HG02571 (cell line): ENCODE results near the gene METRN.
"Not testable (repeated sequence)": the region's sequence is repeated elsewhere in the genome, so short reads cannot be mapped to it uniquely, and the experiment has no call there.

ENCODE experiments used
- ATAC-seq: cut with Tn5 transposase; IDR thresholded peaks from one replicate; pipeline ENCODE4 v1.9.1; 2021; ENCODE audit warnings: mild to moderate bottlenecking, moderate library complexity; ENCODE audit not compliant: unreplicated experiment

The METRN gene

DNA sequence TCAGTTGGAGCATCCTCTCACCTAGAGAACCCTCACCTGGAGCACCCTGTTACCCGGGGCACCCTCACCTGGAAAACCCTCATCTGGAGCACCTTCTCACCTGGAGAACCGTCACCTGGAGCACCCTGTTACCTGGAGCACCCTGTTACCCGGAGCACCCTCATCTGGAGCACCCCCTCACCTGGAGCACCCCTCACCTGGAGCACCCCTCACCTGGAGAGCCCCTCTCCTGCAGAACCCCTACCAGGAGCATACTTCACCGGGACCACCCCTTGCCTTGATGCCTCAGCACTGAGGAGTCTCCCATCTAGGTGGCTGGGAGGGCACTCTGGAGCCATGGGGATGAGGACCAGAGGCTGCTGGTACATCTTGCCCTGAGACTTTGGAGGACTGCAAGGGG, 6.0 kb upstream of the METRN start:
- no peak for ATAC-seq

DNA sequence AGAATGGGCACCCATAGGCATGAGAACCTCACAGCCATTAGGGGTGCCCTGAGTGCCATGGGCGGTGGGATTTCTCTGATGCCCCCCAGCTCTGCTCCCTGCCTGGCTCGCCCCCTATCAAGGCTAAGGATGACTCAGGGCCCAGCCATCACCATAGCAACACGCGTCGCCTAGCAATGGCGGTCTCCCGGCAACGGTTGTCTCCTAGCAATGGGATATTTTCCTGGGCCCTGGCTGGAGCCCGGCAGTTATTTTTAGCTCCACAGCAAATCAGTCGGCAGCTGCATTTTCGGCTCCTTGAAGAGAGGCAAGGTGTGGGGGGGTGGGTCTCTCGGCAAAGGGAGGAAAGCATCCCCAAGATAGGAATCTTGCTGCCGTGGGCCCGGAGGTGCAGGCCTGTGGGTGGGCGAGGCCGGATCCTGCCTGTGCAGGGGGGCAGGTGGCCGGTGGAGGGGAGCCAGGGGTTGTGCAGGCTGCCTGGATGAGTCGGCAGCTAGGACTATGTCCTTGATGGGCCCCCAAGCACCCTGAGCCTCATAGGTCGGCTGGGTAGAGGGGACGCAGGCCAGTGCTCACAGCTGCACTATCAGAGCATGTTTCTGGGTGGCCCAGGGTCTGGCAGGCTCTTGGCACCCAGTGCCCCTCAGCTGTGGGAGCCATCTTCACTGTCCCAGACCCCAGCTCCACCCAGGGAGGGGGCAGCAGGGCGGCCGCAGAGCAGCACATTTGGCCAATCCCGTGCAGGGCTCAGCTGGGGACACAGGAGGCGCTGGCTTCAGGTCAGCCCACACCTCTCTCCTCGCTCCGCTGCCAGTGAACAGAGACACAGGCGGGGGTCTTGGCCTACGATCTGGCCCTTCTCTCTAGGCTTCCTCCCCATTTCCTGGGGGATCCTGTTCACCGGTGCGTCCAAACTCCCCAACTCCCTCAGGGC, 5.1 kb upstream of the METRN start:
- no peak for ATAC-seq

DNA sequence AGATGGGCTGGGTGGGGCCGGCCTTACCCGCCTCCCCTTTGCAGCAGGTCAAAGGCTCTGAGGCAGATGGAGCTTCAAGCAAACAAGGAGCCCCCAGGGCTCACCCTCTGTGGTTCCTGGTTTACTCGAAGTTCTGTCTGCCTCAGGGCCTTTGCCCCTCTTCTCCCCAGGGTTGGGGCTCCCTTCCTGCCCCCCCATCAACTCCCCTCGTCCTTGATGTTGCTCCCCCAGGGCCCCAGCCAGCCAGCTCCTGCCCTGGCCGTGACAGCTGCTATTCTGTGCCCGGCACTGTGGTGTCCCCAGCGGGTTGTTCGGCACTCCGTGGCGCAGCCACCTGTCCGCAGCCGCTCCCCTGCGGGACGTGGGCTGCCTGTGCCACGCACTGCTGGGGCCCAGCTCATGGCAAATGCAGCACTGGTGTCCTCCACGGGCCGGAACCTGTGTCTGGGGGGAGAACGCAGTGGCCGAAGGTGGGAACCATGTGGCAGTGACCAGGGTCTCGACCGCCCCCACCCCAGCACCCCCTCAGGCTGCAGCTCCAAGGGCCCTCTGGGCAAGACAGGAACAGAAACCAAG, 4.3 kb upstream of the METRN start:
- ATAC-seq = no peak

DNA sequence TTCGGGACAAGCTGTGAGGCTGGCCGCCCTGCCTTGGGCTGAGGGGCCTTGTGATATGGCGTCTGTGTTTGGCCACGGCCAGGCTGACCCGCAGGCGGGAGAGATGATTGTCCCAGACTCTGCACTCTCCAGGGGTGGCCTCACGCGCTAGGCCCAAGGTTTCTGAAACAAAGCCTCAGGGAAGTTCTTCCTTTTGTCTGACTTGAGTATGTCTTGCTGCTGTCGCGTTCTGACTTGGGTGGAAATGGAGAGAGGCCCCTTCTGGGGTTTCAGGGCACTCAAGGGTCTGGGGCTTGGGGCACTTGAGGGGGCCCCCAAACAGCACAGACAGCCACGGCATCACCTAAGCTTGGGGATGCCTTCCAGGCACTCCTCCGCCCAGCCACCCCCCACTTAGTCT, 3.8 kb upstream of the METRN start:
- no peak for ATAC-seq

DNA sequence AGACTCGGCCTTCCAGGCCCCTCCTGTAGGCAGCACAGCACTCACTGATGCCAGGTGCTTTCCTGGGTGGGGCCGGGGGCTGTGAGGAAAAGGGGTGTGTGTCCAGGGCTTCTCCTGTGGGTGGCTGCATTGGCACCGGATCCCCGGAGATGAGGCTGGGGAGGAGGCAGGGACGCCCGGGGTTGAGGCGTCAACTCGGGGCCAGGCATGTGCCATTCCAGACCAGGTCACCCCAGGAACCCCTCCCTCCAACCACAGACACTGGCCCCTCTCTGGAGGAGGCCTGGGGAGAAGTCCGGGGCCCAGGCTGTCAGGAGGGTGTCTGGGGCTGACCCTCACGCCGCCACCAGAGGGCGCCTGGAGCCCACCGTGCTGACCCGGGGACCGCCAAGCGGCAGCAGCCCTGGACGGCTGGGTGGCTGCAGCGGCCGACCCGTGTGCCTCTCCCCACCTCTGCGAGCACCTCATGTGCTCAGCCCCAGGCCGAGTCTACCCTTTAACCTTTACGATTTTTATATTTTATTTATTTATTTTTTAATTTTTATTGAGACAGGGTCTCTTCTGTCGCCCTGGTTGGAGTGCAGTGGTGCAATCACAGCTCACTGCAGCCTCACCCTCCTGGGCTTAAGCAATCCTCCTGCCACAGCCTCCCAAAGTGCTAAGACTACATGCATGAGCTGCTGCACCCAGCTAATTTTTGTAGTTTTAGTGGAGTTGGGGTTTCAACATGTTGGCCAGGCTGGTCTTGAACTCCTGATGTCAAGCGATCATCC, 3.2 kb upstream of the METRN start:
- ATAC-seq = no peak

DNA sequence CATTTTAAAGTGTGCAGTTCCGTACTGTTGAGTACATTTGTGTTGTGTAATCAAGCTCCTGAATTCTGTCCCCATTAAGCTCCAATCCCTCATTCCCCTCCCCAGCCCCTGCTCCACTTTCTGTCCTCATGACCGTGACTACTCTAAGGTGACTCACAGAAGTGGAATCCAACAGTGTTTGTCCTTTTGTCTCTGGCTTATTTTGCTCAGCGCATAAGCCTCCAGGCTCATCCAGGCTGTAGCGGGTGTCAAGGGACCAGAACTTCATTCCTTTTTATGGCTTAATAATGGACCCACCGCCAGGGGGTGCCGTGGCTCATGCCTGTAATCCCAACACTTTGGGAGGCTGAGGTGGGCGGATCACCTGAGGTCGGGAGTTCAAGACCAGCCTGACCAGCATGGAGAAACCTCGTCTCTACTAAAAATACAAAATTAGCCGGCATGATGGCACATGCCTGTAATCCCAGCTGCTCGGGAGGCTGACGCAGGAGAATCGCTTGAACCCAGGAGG, 2.1 kb upstream of the METRN start:
- ATAC-seq = not testable (repeated sequence)

DNA sequence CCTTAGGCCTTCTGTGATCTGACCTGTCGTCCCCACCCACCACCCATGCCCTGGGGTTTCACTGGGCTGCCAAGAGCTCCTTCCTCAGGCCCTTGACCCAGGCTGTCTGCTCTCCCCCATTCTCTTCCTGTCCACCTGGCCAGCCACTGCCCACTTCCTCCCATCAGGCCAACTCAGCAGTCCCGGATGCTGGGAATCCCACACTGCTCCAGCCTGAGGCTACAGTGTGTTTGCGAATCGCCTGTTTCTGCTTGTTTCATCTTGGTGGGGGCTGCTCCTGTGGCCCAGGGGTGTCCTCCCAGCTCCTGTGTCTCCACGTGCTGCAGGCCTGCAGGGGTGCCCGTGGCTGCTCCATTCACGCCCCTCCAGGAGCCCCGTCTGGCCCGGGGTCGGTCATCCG, 839 bp upstream of the METRN start:
- ATAC-seq = no peak

DNA sequence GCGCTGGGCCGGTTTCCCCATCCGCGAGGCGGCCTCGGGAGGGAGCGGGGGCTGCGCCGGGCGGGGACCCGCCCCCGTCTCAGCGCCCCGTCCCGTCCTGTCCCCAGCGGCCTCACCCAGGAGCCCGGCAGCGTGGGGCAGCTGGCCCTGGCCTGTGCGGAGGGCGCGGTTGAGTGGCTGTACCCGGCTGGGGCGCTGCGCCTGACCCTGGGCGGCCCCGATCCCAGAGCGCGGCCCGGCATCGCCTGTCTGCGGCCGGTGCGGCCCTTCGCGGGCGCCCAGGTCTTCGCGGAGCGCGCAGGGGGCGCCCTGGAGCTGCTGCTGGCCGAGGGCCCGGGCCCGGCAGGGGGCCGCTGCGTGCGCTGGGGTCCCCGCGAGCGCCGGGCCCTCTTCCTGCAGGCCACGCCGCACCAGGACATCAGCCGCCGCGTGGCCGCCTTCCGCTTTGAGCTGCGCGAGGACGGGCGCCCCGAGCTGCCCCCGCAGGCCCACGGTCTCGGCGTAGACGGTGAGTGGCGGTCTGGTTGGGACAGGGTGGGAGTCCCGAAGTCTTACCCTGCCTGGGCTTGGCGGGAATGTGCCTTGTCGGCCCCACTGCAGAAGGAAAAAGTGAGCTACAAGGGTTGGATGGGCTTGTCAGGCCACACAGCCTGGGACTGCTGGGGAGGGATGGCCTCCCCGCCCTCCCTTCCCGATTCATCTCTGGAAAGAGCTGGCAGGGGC, 720 bp downstream of the METRN start:
- ATAC-seq = no peak

DNA sequence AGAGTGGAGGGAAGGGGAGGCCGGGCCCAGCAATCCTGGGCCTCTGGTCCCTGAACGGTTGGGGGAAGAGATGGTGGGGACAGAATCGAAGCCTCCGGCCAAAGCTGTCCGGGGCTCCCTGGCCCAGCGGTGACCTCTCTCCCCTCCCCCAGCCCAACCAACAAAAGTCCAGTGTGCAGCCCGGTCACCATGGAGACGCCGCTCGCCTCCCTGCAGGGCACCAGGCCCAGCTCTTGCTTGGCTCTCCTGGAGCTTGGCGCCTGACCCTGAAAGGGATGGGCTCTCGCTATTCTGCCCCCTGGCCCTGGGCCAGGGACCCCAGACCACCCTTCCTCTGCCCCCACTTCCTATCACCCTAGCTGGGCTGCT, 1.3 kb downstream of the METRN start:
- no peak for ATAC-seq

DNA sequence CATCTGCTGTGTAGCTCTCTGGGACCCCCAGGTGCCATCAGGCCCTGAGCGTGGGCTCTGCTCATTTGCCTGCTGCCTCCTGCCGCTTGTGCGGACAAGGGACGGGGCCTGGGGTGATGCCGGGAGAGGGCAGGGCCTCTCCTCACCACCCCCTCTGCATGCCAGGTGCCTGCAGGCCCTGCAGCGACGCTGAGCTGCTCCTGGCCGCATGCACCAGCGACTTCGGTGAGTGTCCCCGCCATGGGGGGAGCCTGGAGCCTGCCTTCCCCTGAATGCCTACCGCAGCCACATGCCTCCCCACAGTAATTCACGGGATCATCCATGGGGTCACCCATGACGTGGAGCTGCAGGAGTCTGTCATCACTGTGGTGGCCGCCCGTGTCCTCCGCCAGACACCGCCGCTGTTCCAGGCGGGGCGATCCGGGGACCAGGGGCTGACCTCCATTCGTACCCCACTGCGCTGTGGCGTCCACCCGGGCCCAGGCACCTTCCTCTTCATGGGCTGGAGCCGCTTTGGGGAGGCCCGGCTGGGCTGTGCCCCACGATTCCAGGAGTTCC, 1.9 kb downstream of the METRN start:
- no peak for ATAC-seq

DNA sequence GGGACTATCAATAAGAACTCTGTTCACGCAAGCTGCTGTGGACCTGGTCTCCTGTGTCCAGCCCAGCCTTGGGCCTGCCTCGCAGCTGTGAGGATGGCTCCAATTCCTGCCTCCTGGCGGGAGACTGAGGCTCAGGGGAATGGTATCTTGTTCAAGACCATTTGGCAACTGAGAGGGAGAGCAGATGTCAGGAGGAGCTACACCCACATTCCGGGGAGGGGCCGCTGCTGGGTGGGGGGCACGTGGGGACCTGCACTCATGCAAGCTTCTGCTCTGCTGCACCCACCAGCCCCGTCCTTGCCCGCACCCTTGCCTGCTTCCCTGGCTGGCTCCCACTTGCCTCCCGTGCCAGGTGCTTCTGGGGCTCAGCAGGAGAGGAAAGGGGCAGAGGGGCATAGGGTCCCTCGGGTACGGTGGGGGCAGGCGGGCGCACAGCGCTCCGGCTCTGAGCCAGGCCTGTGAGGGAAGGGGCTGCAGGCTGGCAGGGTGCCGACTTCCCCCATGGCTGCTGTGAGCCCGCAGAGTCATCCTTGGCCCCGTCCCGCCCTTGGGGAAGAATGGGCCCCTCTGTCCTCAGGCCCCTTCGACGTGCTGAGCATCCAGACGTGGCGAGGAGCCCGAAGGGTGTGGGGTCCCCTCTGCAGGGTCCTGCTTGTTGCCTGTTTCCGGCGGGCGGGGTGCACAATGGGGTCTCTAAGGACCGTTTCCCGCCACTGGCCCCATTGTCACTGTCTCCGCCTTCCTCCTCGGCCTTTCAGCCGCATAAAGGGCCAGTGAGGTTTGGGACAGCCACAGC, 2.7 kb downstream of the METRN start:
- ATAC-seq = no peak

DNA sequence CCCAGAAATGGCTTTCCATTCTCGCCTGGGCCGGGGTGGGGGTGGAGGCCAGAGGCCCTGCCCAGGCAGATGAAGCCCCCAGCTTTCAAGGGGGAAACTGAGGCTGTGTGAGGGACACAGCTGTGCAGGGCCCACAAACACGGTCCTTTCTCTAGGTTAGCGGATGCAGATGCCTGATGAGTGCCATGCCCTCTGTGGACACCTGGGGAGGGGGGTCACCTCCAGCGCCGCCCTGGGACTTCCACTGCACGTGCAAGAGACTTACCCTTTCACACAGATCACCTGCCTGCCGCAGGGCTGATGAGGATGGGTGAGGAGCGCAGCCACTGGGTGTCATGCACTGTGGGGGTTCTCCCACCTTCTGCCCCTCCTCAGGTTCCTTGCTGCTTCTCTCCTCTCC, 3.5 kb downstream of the METRN start:
- ATAC-seq = no peak

DNA sequence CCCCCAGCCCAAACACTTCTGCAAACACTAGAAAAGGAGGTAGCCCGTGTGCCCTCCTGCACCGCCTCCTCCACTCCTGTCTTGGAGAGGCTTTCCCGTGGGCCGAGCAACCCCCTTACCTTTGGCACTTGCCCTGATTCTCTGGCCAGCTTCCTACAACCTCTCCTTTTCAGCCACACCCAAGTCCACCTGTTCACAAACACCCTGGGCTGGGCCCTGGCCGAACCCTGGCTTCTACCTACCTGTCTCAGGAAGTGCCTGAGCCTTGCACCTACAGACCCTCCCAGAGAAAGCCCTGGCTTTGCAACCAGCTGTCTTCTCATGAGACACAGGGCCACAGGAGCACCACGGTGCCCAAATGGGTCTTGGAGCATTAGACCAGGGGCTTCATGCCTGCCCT, 4.0 kb downstream of the METRN start:
- no peak for ATAC-seq

DNA sequence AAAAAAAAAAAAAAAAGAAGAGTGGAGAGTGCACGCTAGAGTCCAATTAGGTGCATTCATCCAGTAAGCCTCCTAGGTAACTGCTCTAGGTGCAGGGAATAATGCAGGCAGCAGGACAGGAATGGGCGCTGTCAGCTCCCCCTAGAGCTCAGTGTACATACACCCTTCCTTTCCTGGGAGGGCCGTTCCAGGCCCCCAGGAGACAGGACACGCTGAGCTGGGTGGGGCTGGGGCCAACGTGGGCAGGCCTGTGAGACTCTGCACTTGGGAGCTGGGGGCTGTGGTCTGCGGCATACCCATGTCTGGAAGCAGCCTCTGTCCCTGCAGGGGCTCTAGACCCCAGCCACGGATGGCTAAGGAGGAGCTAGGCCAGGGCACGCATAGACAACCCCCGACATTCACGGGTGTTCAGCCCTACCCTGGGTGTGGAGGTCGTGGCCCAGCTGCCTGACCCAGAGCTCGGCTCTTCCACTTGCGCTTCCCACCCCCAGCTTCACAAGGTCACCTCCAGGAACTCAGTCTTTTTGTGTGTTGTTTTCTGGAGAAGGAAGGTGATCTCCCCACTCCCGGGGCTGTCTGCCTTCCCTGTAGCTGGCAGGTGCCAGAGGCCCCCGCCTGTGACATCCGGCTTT, 5.0 kb downstream of the METRN start:
- no peak for ATAC-seq

DNA sequence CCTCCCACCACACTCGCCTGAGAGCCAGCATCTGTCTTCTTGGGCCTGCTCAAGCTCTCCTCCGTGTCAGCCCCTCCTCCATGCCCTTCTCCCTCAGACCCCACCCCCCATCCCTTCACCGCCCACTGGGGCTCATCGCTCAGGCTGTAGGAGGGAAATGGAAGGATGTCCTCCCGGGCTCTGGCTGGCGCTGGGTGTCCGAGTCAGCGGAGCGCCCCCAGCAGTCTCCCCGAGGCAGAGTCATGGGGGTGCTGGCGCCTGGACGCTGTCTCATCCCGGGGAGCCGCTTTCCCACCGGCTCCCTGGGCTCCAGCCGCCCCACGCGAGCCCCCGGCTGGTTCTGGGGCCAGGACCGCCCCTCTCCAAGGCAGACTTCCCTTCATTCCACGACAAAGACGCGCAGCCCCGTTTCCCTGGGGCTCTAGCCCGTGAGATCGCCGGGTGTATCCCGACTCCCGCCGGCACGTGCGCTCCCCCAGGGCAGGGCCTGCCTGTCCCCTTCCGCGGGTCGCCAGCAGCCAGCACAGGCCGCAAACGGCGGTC, 5.6 kb downstream of the METRN start:
- peak; percentile 5 for ATAC-seq

DNA sequence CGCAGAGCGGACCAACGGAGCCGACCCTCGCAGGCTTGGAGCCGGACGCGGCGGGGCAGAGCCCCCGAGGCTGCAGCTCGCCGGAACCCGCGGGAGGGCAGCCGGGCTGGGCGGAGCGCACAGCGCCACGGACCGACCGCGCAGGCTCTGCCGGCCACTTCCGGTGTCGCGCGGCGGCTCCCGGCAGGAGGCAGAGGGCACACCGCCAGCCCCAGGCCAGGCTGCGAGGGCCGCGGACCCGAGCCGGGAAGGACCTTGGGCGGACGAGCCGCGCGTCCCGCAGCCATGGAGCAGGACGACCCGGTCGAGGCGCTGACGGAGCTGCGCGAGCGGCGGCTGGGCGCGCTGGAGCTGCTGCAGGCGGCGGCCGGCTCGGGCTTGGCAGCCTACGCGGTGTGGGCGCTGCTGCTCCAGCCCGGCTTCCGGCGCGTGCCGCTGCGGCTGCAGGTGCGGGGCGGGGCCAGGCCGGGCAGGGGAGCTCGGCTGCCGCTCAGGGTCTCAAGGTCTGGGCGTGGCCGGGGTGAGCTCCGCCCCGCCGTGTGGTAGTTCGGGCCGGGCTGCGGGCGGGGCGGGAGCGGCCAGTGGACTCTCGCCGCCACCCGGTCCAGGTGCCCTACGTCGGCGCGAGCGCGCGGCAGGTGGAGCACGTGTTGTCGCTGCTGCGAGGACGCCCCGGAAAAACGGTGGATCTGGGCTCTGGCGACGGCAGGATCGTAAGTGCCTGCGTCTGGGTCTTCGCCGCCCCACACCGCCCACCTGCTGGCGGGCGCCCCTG, 6.3 kb downstream of the METRN start, which contains the start of gene ANTKMT:
Gene ANTKMT, plus strand, starts transcription at position 157 of the 775 bp plus-strand sequence. Its CDS starts 129 bp downstream, at position 286.
- ATAC-seq = peak; percentile 55

DNA sequence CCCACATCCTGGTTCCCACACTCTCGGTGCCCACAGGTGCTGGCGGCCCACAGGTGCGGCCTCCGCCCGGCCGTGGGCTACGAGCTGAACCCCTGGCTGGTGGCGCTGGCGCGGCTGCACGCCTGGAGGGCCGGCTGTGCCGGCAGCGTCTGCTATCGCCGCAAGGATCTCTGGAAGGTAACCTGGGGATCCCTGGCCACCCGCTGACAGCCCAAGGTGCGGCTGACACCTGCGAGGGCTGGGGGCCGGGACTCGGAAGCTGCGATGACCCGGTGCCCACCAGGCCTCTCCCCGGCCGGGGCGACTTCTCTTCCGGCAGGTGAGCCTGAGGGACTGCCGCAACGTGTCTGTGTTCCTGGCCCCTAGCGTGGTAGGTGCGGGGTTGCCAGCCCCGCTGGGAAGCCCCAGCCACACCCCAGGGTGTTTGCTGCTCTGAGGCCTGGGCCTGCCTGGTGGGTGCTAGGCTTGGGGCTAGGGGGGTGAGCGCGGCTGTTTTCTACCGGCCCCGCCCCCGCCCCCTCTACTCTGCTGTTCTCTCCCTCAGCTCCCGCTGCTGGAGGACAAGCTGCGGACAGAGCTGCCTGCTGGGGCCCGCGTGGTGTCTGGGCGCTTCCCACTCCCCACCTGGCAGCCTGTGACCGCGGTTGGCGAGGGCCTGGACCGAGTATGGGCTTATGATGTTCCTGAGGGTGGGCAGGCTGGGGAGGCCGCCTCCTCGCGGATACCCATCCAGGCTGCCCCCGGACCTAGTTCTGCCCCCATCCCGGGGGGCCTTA, 7.0 kb downstream of the METRN start:
- no peak for ATAC-seq
